Keratinocyte (primary cell): ENCODE results near the gene KASH5.

Experiments
- CTCF ChIP-seq, 3 experiments: IDR thresholded peaks in 1 of 3; conservative IDR thresholded peaks in 1 of 3; optimal IDR thresholded peaks in 1 of 3; 2 replicates in 2 of 3; 3 replicates in 1 of 3; pipeline versions ENCODE3 to v1.5.1; 2011; ENCODE audit warnings: low read length in 3 of 3, mild to moderate bottlenecking in 3 of 3, moderate library complexity in 2 of 3, control low read depth in 1 of 3, inconsistent platforms in 1 of 3; ENCODE audit not compliant: insufficient read depth in 2 of 3; ENCODE audit errors: extremely low read depth in 1 of 3
- EZH2 ChIP-seq: IDR thresholded peaks from one replicate; pipeline ENCODE4 v1.6.1; 2012; ENCODE audit warnings: inconsistent platforms, mild to moderate bottlenecking, low read length, moderate library complexity

DNA sequence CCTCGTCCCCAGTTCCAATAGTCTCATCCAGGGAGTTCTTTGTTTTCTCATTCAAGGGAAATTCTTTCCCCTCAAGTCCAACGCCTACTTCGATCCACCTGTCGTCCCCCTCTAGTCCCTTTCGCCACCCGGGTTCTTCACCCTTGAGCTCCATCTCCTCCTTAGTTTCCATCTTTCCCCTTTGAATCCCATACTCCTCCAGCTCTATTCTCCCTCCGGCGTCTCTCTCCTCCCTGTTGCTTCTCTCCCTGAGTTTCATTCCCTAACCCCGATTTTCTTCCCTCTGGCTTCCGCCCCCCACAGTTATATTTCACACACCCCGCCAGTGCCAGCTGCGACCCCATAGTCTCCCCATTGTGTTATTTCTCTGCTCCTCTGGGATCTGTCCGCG lies 53.9 kb downstream of the KASH5 start:
- TF ChIP-seq CTCF (optimal IDR thresholded peaks at IDR 0.05 in 1 of 3, IDR thresholded peaks at IDR 0.05 in 1 of 3, conservative IDR thresholded peaks at IDR 0.05 in 1 of 3; ENCODE audit: extremely low read depth in 1 of 3, insufficient read depth in 2 of 3, low read length in 3 of 3) (no peak), EZH2 (peak; percentile 61)
